ENCODE results near the gene TEKT2.

Gene TEKT2

DNA sequence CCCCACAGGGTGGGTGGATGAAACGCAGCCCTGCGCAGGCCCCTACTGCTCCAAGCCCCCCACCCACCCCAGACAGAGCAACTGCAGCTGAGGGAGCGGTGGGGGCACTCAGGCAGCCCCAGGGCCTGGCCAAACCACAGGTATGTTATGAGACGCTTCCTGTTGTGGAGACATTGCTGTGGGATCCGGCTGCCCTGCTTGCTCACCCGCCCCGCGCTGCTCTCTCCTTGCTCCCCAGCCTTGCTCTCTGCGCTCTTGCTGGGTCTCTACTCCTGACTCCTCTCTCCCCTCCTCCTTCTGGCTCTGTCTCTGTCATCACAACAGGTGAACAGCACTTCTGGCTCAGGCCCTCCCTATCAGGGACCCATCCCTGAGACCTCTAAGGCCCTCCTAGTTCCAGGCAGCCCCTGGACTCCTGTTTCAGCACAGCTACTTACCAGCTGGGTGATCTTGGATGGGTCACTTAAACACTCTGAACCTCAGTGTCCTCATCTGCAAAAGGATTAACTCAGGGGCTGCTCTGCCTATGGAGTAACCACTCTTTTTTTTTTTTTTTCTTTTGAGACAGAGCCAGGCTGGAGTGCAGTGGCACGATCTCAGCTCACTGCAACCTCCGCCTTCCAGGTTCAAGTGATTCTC, 25.3 kb downstream of the TEKT2 start:
- DNase-seq, result peak; percentile 15

DNA sequence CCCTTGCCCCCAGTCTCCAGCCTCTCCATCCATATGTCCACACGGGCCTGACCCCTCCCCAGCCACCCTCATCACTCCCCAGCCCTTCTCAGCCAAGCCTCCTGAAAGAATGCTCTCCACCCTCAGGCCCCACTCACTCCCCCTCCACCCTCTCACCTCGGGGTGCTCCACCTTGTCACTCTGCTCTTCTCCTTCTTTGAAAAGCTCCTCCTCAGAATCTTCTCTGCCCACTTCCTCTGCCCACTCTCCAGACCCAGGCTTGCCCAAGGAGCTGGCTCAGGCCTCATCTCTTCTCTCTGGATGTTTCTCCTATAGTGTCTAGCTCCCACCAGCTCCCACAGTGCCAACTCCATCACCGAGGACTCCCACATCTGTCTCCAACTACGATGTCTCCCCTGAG, 27.3 kb downstream of the TEKT2 start:
- DNase-seq, result no peak

DNA sequence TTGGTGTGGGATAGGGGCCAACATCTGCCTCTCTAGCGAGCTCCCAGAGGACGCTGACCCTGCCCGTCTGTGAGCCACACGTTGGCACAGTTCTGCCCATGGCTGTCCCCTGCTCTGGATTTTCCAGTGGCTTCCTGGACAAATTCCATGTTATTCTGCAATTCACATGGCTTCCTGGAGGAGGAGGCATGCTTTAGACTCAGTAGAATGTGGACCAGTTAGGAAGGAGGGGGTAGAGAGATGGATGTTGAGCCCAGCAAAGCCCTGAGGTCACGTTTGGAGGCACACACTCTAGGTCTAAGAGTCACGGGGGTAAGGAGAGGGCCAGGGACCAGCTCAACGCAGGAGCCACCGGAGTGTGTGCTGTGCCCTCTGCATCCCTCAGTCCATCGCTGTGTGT, 28.9 kb downstream of the TEKT2 start:
- no peak for DNase-seq

DNA sequence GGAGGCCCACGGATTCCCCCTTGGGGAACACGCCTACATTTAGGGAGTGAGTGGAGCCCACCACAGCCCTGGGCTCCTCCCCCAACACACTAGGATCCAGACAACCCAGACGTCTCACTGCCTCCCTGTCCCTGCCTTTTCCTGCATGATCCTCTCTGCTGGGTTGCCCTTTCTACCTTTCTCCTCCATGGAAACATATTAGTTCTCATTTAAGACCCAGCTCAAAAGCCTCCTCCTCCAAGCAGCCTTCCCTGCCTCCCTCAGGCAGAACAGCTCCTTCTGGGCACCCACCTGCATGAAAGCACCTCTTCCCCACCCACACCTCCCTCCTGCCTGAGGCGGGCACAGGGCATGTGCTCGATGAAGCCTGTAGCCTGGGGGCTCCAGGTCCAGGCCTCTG, 30.5 kb downstream of the TEKT2 start:
- no peak for DNase-seq

DNA sequence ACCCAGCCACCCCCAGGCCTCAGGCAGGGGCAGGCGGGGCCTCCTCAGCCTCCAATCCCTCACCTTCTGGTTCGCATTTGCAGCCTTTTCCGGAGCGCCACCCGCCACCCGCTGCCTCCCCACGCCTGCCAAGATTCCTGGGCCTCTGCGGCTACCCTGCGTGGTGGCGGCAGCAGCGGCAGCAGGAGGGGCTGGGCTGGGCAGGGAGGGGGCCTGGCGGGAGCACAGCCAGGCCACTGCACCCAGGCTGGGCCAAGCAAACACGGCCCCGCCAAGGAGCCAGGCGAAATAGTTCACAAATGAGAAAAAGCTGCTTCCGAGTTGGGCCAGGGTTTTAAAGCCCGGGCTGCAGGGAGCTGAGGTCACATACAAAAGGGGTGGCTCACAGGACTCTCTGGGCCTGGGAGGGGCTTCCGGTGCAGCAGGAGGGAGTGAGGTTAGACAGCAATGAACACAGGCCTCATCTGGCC, 31.3 kb downstream of the TEKT2 start:
- no peak for DNase-seq

DNA sequence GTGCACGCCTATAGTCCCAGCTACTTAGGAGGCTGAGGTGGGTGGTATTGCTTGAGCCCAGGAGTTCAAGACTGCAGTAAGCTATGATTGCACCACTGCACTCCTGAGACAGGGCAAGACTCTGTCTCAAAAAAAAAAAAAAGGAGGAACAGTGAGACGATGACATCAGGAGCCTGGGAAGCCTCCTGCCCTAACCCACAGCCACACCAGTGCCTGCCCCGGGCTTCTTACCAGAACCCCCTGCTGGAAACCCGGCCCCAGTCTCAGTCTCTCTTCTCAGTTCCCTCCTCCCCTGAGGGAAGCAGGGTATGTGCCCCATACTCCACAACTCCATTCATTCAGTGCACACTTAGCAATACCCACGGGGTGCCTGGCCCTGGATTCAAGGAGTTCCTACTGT, 32.0 kb downstream of the TEKT2 start:
- DNase-seq, result no peak

DNA sequence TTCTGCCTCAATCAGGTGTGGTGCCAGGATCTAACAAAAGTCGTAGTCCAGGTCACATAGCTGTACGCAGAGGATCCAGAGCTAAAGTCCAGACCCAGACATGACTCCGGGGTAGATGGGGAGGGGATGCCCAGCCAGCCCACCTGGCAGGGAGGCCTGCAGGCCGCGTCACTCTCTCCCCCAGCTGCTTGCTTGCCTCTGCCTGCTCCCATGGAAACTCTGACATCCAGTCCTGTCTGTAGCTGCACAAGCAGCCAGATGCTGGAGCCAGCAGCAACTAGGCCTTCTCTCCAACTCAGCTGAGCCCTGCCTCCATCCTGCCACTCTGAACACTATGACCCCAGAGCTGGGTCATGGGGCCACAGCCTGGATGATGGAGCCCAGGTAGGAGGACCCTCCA, 33.0 kb downstream of the TEKT2 start:
- no peak for DNase-seq

DNA sequence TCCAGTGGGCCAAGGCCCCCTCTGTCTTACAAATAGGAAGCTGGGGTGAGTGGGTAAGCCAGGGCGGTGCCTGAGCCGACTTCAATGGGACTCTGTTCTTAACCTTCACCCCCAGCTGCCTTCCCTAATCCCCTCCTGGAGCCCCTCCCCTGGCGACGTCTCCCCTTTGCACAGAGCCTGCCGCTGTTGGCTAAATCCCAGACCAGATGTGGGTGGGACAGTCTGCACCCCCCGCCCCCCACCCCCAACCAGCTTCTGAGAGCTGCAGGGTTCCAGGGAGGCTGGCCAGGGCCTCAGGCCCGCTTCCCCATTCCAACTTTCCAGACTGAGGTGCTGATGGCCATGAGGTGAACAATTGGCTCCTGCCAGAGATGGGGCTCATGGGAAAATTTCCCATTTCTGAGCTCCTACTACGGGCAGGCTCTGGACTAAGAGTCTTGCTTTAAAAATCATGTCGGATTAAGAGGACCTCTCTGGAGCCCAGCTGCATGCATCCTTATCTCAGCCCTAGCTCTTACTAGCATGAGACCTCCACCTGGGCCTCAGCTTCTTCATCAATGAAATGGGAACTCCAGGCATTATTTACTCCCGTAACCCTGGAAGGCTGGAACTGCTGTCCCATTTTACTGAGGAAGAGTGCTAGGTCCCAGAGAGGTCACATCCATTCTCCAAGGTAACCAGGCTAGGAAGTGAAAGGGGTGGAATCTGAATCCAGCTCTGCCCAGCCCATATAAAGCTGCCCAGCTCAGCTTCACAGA, 34.7 kb downstream of the TEKT2 start:
- DNase-seq, result no peak

DNA sequence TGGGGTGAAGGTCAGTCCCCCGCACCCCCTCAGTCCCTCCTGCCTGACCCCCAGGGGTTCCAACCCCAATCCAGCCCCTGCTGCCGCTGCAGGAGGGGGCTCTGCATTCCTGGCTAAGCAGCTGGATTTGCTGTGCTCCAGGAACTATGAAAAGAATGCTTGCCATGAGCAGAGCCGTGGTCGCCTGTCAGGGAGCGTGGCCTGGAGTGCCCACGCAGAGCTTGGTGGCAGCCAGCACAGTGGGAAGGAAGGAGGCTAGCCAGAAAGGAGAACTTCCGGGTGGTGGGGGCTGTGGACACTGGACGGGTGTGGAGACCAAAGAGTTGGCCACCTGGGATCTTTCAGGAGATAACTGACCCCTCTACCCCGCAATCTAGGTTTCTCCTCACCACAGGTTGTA, 35.6 kb downstream of the TEKT2 start:
- DNase-seq, result no peak

DNA sequence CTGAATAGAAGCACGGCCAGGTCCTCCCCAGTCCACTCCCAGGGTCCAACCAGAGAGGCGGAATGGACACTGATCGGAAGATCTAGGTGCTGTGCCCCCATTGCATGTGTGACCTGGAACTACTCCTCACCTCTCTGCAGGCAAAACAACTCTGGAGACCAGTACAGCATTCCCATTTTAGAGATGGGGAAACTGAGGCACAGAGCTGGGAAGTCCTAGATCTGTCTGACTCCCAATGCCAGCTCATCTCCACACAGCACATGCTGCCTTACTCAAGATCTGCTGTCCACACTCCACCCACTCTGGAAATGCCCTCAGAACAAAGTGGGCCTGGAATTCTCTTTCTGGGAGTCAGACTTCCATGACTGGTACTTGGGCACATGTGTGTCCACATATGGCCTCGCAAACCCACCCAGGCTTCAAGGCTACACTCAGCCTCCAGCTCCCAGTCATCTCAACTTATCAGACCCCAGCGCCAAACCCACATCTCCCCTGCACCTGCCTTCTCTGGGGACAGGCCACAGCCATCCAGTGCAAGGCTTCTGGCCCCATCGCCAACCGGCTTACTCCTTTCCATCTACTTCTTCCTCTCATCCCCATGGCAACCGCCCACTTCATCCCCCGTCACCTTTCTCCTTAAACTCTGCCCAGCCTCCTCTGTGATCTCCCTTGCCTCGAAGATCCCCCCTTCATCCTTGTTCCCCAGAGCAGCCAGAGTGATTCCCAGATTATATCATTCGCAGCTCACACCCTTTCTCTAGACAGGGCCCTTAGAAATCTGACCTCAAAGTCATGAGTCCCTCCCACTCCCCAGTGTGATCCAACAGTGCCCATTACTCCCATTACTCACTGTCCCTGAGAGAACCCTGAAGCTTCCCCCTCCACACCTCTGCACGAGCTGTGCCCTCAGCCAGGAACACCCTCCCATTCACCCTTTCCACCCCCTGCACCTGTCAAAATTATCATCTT, 38.5 kb downstream of the TEKT2 start:
- no peak for DNase-seq

DNA sequence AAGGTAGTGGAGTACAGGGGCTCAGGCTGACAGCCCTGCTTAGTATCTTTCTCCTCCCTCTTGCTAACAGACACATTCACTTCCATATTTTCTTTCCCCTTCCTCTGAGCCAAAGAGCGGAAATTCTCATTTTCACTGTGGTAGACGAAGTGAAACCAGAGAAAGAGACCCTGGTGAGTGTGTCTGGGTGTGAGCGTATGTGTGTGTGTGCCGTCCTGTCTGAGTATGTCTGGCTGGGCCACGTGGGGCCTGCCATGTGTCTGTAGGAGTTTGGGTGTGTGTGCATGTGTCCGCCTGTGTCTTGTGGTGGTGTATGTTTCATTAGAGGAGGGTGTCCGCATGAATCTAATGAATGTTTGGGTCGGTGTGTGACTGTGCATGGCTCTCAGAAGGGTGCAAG, 39.5 kb downstream of the TEKT2 start:
- no peak for DNase-seq

DNA sequence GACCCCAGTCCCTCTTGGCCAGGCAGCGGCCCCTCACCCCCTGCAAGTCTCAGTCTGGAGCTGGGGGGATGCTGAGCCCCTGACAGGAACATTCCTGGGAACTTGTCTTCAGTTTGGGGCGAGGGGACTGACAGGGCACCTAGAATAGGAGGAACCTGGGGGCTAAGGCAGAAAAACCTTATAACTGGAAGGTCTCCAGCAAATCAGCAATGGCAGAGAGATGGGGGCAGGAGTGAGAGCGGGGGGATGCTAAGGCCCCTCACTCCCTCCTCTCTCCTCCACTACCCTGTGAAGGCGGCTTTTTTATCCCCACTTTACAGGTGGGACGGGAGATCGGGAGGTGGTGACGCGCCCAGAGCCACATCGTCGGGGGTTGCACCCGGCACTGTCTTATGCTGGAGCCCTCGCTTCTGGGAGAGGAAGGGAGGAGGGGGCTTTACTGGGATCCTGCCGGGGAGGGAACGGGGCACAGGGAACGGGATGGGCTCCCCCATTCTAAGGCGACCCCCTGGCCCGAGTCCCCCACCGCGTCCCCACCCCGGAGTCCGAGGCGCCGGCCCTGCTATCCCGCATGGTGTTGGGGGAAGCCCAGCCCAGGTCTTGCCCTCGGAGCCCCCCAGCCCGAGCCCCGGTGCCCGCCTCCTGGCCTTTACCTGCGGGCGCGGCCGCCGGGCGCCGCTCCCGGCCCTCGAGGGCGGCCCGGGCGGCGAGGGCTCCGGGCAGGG, 40.7 kb downstream of the TEKT2 start:
- no peak for DNase-seq

DNA sequence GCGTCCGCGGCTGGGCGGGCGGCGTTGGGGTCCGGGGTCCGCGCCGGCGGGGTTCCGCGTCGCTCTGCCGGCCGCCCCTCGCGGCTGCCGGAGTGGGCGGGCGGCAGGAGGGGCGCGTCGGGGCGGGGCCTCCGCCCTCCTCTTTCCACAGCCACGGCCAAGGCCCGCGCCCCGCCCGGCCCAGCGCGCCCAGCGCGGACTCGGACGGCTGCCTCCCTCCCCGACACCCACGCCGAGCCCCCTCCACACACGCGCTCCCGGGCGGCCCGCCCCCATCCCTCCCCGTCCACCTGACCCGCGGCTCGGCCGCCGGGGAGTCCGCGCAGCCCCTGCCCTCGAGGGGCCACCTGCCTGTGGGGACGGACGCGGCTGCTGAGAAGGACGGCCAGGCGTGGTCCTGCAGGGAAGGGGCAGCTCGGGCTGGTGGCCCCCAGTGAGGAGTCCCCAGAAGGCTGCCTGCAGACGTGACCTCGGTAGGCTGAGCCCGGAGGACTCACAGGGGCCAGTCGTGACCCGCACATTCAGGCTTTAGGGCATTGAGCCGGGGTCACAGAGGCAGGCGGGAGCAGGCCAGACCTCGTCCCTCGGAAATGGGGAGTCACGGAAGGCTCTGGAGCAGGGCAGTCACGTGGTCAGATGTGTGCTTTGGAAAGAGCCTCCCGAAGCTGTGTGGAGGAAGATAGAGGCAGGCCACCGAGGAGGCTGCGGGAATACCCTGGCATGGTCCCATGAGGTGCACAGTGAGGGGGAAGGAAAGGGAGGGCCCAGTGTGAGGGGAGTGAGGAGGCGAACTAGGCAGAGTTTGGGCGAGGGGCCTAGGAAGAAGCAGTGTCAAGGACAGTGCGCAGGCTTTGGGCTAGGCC, 41.5 kb downstream of the TEKT2 start, which contains the start of gene COL8A2:
Gene COL8A2 (minus strand): TSS at position 94 of the 863 bp plus-strand sequence. CDS start 24,980 bp downstream, outside the sequence.
- no peak for DNase-seq

DNA sequence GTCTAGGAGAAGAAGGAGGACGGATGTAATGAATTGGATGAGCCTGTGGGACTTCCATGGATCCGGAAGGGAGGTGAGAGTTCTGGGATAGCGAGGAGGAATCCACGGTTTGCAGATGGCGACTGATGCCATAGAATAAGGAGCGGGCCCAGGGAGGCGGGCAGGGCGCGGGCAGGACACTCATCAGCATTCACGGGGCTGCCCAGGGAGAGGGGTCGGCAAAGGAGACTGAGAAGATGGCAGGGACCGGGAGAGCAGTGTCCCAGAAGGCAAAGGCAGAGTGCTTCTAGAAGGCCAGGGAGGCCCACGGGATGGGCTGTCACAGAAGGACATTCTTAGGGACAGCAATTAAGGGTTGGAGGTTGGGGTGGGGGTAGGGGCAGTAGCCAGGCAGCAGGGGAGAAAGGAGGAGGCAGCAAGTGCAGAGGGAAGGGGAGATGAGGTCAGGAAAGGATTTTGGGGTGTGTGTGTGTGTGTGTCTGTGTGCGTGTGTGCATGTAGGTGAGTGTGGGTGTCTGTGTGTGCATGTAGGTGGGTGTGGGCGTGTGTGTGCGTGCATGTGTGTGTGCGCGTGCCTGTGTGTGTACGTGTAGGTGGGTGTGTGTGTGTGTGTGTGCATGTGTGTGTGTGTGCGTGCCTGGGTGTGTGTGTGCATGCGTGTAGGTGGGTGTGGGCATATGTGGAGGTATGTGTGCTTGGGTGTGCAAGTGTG, 42.3 kb downstream of the TEKT2 start:
- DNase-seq, result no peak

DNA sequence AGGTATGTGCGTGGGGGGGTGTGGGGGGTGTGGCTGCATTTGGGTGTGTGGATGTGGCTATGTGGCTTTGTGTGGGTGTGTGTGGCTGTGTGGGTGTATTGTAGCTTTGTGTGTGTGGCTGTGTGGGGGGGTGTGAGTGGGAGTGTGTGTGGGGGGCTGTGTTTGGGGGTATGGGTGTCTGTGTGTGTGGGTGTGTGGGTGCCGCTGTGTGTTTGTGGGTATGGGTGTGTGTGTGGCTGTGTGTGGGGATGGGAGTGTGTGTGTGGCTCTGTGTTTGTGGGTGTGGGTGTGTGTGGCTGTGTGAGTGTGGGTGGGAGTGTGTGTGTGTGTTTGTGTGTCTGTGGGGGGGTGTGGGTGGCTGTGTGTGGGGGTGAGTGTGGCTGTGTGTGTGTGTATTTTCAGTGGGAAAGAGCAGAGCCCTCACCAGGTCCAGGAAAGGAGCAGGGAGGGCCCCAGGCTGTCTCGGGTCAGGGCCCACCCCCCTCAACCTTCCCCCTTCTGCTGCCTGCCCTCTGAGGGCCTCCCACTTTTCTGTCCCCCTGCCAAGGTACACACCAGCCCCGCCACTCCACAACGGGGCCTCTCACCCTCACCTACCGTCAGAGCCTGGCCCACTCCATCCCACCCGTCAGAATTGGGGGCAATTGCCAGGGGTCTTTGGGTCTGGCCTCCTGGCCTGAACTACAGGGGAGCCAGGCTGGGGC, 43.1 kb downstream of the TEKT2 start:
- no peak for DNase-seq

DNA sequence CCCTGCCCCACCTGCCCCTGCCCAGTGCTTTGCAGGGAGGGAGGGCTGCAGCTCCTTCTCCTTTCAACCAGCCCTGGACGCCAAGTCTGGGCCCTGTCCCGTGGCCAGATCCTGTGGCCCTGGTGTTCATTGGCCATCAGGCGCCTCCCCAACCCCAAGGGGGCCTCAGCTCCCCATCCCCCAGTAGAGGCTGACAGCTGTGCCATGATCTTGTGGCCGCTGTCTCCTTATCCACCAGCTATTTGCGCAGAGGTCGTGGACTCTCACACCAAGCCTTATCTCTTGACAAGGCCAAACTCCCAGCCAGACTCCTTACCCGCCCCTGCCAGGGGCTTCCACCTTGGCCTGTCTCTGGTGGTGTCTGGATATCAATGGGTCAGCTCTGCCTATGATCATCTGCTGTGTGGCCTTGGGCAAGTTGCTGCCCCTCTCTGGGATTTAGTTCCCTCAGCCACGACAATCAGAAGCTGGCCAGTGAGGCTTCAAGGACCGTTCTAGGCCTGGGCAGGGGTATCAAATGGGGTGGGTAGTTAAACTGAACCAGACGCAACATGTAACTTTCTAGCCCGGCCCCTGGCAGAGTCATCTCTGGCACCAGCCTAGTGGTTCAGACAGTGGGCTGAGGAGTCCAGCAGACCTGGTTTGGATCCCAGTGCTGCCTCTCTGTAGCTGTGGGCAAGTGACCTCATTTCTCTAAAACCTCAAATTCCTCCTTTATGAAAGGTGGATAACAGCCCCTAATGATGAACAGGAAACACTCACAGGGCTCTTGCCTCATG, 44.4 kb downstream of the TEKT2 start:
- DNase-seq, result no peak

DNA sequence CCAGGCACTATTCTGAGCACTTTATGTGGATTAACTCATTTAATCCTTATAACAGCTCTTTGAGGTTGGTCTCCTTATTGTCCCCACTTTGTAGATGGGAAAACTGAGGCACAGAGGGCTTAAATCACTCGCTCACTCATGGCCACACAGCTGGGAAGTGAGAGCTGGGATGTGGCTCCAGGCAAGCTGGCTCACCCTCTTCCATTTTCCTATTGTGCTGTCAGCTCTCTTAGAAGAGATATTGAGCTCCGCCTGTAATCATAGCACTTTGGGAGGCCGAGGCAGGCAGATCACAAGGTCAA, 45.0 kb downstream of the TEKT2 start:
- no peak for DNase-seq

DNA sequence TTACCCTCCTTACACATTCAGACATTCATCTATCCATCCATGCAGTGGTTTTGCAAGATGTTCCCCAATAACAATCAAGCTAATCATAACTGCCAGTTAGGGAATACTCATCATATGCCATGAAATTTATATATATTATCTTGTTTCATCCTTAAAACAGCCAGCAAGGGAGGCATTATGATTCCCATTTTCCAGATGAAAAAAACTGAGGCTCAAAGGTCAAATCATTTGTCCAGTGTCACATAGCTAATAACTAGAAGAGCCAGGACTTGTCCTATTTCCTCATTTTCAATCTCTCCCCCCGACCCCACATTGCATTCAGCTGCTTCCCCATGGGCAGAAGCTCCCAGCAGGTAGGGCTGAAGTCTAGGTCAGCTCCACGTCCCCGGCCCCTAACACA, 48.1 kb downstream of the TEKT2 start:
- DNase-seq, result no peak

DNA sequence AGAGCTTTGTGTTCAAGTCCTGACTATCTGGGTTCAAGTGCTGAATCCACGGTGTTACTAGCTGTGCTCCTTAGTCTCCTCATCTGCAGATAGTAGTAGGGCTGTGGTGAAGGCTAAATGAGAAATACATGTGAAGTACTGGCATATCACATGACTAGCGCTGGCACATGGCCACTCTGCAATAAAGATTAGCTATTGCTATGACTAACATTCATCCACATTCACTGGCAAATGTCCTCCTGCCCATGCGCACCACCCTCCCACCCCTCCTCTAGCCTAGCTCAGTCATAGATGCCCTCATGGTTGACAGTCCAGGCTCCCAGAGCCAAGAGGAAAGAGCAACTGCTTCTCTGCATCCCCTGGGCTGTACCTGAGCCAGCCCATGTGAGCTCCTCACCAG, 49.6 kb downstream of the TEKT2 start:
- no peak for DNase-seq

DNA sequence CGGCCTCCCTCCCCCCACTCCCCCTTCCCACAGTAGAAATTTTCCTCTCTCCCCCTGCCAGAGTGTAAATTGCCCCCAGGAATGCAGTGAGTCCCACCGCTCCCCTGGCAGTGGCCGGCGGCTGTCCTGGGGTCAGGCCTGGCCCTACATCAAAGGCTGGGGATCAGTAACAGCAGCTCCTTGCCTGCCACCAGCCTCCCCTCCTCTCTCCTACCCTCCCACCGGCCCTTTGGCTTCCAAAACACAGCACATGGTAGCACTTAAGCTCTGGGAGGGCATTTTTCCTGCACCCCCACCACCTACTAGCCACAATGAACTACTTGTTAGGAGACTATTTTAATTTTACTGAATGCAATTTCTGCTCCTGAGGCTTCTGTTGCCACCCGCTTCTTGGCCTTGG, 50.1 kb downstream of the TEKT2 start:
- DNase-seq, result no peak
